SK-N-SH (cell line): ENCODE measurements around the gene ISX. TPM values are rescaled to one million over a fixed set of nuclear protein-coding genes. Genes with fewer than 3 reads are reported as not detected.

Experiments
- CTCF ChIA-PET: fragments of 300-600, 350-600 bp; formaldehyde crosslinking; extraction: SDS; loops from one replicate; lab custom pipeline; 2021; lab: Yijun Ruan, JAX
- POLR2A ChIA-PET: fragments of 350-600 bp; sonication (Branson Sonifier 250); formaldehyde crosslinking; extraction: SDS; loops from one replicate; lab custom pipeline; 2020; ENCODE audit warnings: antibody characterized with exemption, inconsistent platforms; lab: Yijun Ruan, JAX
- DNase-seq: peaks from one replicate; pipeline ENCODE4 v3.0.0; 2012
- H2AFZ ChIP-seq: fragments of 200-600 bp; sonication (generic); 2 replicates; pipeline ENCODE4 v1.8.1; 2016; ENCODE audit warnings: antibody characterized with exemption, mild to moderate bottlenecking, low read depth
- H3F3A ChIP-seq: fragments of 200-600 bp; sonication (generic); replicated peaks from 2 replicates; pipeline ENCODE3; 2016; ENCODE audit warnings: antibody characterized with exemption, mild to moderate bottlenecking; ENCODE audit not compliant: insufficient read depth
- H3K27ac ChIP-seq, 2 experiments: fragments of 200-500 bp in 1 of 2; fragments of 200-600 bp in 1 of 2; sonication (Bioruptor generic) in 1 of 2; sonication (generic), shearing (Covaris generic) in 1 of 2; 2 replicates each; pipeline versions ENCODE4 v1.5.1 to v1.6.1; 2014 to 2016; ENCODE audit warnings: low read depth in 2 of 2, inconsistent platforms in 1 of 2, low read length in 1 of 2, mild to moderate bottlenecking in 1 of 2, mixed read lengths in 1 of 2
- H3K27me3 ChIP-seq: fragments of 200-600 bp; sonication (generic), shearing (Covaris generic); 2 replicates; pipeline ENCODE4 v1.6.1; 2016; ENCODE audit warnings: mixed run types; ENCODE audit not compliant: insufficient read depth
- H3K36me3 ChIP-seq, 2 experiments: fragments of 200-500 bp in 1 of 2; fragments of 200-600 bp in 1 of 2; sonication (Bioruptor generic) in 1 of 2; sonication (generic) in 1 of 2; replicated peaks in 1 of 2; 2 replicates each; pipeline versions ENCODE3 to v1.5.1; 2014 to 2016; ENCODE audit warnings: low read length in 1 of 2, mild to moderate bottlenecking in 1 of 2; ENCODE audit not compliant: insufficient read depth in 2 of 2, control insufficient read depth in 1 of 2
- H3K4me1 ChIP-seq, 2 experiments: fragments of 200-500 bp in 1 of 2; fragments of 200-600 bp in 1 of 2; sonication (Bioruptor generic) in 1 of 2; sonication (generic), shearing (Covaris generic) in 1 of 2; 2 replicates each; pipeline versions ENCODE4 v1.5.1 to v1.6.1; 2014 to 2016; ENCODE audit warnings: low read depth in 1 of 2, low read length in 1 of 2, mixed run types in 1 of 2; ENCODE audit not compliant: insufficient read depth in 2 of 2, control insufficient read depth in 1 of 2
- H3K4me2 ChIP-seq: fragments of 200-600 bp; sonication (generic), shearing (Covaris generic); 2 replicates; pipeline ENCODE4 v1.6.1; 2017; ENCODE audit warnings: mixed run types
- H3K4me3 ChIP-seq, 2 experiments: fragments of 200-500 bp in 1 of 2; fragments of 200-600 bp in 1 of 2; sonication (Bioruptor generic) in 1 of 2; sonication (generic), shearing (Covaris generic) in 1 of 2; 2 replicates each; pipeline versions ENCODE4 v1.5.1 to v1.8.1; 2014 to 2016; ENCODE audit warnings: low read depth in 2 of 2, inconsistent platforms in 1 of 2, low read length in 1 of 2, mild to moderate bottlenecking in 1 of 2, mixed read lengths in 1 of 2, moderate library complexity in 1 of 2
- H3K79me2 ChIP-seq: fragments of 200-600 bp; sonication (generic); 2 replicates; pipeline ENCODE4 v1.8.1; 2017; ENCODE audit warnings: mild to moderate bottlenecking; ENCODE audit not compliant: insufficient read depth
- H3K9ac ChIP-seq: fragments of 200-600 bp; sonication (generic); 2 replicates; pipeline ENCODE4 v1.6.1; 2017; ENCODE audit warnings: mixed run types
- H3K9me2 ChIP-seq: fragments of 200-600 bp; sonication (generic); 2 replicates; pipeline ENCODE4 v1.6.1; 2017; ENCODE audit warnings: mixed run types
- H3K9me3 ChIP-seq: fragments of 200-600 bp; sonication (generic); 2 replicates; pipeline ENCODE4 v1.6.1; 2017; ENCODE audit warnings: mixed run types, mild to moderate bottlenecking, moderate library complexity
- H4K20me1 ChIP-seq: fragments of 200-600 bp; sonication (generic); 2 replicates; pipeline ENCODE4 v1.6.1; 2017; ENCODE audit warnings: mild to moderate bottlenecking, mixed run types; ENCODE audit not compliant: insufficient read depth
- CHD2 ChIP-seq: fragments of 150-350 bp; IDR thresholded peaks from 2 replicates; pipeline ENCODE4 v1.6.1; 2018; ENCODE audit warnings: low read length; ENCODE audit not compliant: partially characterized antibody
- ELF1 ChIP-seq: IDR thresholded peaks from 2 replicates; pipeline ENCODE4 v1.4.0; 2012
- EP300 ChIP-seq, 2 experiments: IDR thresholded peaks; 2 replicates each; pipeline versions ENCODE4 v1.4.0 to v1.6.1; 2012; ENCODE audit warnings: borderline replicate concordance in 1 of 2, low read depth in 1 of 2, low read length in 1 of 2
- FOXJ3 ChIP-seq: sonication (generic); formaldehyde crosslinking; IDR thresholded peaks from 2 replicates; pipeline ENCODE4 v1.5.1; 2020; ENCODE audit warnings: mild to moderate bottlenecking, missing genetic modification reagents
- MAX ChIP-seq: IDR thresholded peaks from 2 replicates; pipeline ENCODE4 v1.4.0; 2012; ENCODE audit warnings: low read depth
- MEF2A ChIP-seq: IDR thresholded peaks from 2 replicates; pipeline ENCODE4 v1.4.0; 2012; ENCODE audit warnings: low read depth, borderline replicate concordance
- NRF1 ChIP-seq: IDR thresholded peaks from 2 replicates; pipeline ENCODE4 v1.6.1; 2012; ENCODE audit warnings: low read depth, mild to moderate bottlenecking, low read length
- RAD21 ChIP-seq: IDR thresholded peaks from 2 replicates; pipeline ENCODE4 v1.6.1; 2012; ENCODE audit warnings: mild to moderate bottlenecking, low read length
- RCOR1 ChIP-seq: fragments of 150-350 bp; IDR thresholded peaks from 2 replicates; pipeline ENCODE4 v1.6.1; 2017; ENCODE audit warnings: antibody characterized with exemption, low read length
- RXRA ChIP-seq: IDR thresholded peaks from 2 replicates; pipeline ENCODE4 v1.4.0; 2012; ENCODE audit warnings: low read depth, mild to moderate bottlenecking, borderline replicate concordance
- SIN3A ChIP-seq: IDR thresholded peaks from 2 replicates; pipeline ENCODE4 v1.6.1; 2012; ENCODE audit warnings: low read depth, mild to moderate bottlenecking, low read length, moderate library complexity, borderline replicate concordance
- SMC3 ChIP-seq: IDR thresholded peaks from 2 replicates; pipeline ENCODE4 v1.6.1; 2012; ENCODE audit warnings: low read depth, low read length, improper control_type of control experiment
- TAF1 ChIP-seq: IDR thresholded peaks from 2 replicates; pipeline ENCODE4 v1.6.1; 2012; ENCODE audit warnings: low read depth, mild to moderate bottlenecking, low read length, moderate library complexity, borderline replicate concordance
- TCF12 ChIP-seq: IDR thresholded peaks from 2 replicates; pipeline ENCODE4 v1.4.0; 2012
- USF2 ChIP-seq: fragments of 150-350 bp; IDR thresholded peaks from 2 replicates; pipeline ENCODE4 v1.6.1; 2017; ENCODE audit warnings: antibody characterized with exemption, low read length, low read depth, borderline replicate concordance
- YY1 ChIP-seq: IDR thresholded peaks from 2 replicates; pipeline ENCODE4 v1.4.0; 2012; ENCODE audit warnings: low read depth, mild to moderate bottlenecking
- WGBS: methylation state at CpG from one replicate; pipeline ENCODE4 v1.1.6; 2017; ENCODE audit warnings: low lambda C conversion rate; 5-methylcytosine and 5-hydroxymethylcytosine counted together
- polyA plus RNA-seq, 3 experiments: library from polyadenylated mRNA; depleted of rRNA; stranded (reverse); fragments of >200 nt; gene quantifications; 2 replicates each; pipeline ENCODE4 v1.2.3, GENCODE V29; 2012
- TF ChIP-seq, protein P1 (sequence below): IDR thresholded peaks from 2 replicates; pipeline ENCODE4; 2012
- TF ChIP-seq, protein P2 (sequence below): fragments of 200-600 bp; sonication (generic); IDR thresholded peaks from 2 replicates; pipeline ENCODE4 v1.6.1; 2017; ENCODE audit warnings: antibody characterized with exemption, mild to moderate bottlenecking, moderate library complexity
- TF ChIP-seq, protein P3 (sequence below): IDR thresholded peaks from 2 replicates; pipeline ENCODE4 v1.4.0; 2012; ENCODE audit warnings: low read depth, borderline replicate concordance

Gene ISX
- polyA plus RNA-seq, 1 of the 3 experiments (the other 2 are of a cell fraction) = not detected

GRCh38 chr22:35074583-35074982 lies 8.6 kb downstream of the ISX start:
- DNase-seq = no peak
- no peaks in the 10 kb centered on the region for H3K79me2 ChIP-seq
- no peaks in the 10 kb centered on the region for H3K36me3 ChIP-seq
- no peak overlapping the region for H3K4me3 ChIP-seq
- H2AFZ ChIP-seq = no peak overlapping the region
- 26% methylated on average over 4 of the region's 4 CpGs for WGBS
- CTCF ChIA-PET = no interaction called here
- no peak overlapping the region for H3K27ac ChIP-seq
- no peak overlapping the region for H3K9ac ChIP-seq
- H4K20me1 ChIP-seq = no peaks in the 10 kb centered on the region
- H3K27me3 ChIP-seq = no peaks in the 10 kb centered on the region
- no peaks in the 10 kb centered on the region for H3F3A ChIP-seq
- no peak for TF ChIP-seq YY1
- TF ChIP-seq TCF12 = no peak
- TF ChIP-seq NRF1 = no peak
- TF ChIP-seq, protein P1, sequence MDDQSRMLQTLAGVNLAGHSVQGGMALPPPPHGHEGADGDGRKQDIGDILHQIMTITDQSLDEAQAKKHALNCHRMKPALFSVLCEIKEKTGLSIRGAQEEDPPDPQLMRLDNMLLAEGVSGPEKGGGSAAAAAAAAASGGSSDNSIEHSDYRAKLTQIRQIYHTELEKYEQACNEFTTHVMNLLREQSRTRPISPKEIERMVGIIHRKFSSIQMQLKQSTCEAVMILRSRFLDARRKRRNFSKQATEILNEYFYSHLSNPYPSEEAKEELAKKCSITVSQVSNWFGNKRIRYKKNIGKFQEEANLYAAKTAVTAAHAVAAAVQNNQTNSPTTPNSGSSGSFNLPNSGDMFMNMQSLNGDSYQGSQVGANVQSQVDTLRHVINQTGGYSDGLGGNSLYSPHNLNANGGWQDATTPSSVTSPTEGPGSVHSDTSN = no peak
- no peak for TF ChIP-seq ELF1
- TF ChIP-seq MEF2A = no peak
- no peak for TF ChIP-seq FOXJ3
- TF ChIP-seq EP300 (IDR thresholded peaks at IDR 0.05; ENCODE audit: borderline replicate concordance in 1 of 2, low read depth in 1 of 2, low read length in 1 of 2) = no peak
- TF ChIP-seq SIN3A = no peak
- TF ChIP-seq, protein P2, sequence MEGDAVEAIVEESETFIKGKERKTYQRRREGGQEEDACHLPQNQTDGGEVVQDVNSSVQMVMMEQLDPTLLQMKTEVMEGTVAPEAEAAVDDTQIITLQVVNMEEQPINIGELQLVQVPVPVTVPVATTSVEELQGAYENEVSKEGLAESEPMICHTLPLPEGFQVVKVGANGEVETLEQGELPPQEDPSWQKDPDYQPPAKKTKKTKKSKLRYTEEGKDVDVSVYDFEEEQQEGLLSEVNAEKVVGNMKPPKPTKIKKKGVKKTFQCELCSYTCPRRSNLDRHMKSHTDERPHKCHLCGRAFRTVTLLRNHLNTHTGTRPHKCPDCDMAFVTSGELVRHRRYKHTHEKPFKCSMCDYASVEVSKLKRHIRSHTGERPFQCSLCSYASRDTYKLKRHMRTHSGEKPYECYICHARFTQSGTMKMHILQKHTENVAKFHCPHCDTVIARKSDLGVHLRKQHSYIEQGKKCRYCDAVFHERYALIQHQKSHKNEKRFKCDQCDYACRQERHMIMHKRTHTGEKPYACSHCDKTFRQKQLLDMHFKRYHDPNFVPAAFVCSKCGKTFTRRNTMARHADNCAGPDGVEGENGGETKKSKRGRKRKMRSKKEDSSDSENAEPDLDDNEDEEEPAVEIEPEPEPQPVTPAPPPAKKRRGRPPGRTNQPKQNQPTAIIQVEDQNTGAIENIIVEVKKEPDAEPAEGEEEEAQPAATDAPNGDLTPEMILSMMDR = no peak
- TF ChIP-seq USF2 = no peak
- no peak for TF ChIP-seq CHD2
- no peak for TF ChIP-seq RAD21
- TF ChIP-seq RCOR1 = no peak
- TF ChIP-seq RXRA = no peak
- TF ChIP-seq, protein P3, sequence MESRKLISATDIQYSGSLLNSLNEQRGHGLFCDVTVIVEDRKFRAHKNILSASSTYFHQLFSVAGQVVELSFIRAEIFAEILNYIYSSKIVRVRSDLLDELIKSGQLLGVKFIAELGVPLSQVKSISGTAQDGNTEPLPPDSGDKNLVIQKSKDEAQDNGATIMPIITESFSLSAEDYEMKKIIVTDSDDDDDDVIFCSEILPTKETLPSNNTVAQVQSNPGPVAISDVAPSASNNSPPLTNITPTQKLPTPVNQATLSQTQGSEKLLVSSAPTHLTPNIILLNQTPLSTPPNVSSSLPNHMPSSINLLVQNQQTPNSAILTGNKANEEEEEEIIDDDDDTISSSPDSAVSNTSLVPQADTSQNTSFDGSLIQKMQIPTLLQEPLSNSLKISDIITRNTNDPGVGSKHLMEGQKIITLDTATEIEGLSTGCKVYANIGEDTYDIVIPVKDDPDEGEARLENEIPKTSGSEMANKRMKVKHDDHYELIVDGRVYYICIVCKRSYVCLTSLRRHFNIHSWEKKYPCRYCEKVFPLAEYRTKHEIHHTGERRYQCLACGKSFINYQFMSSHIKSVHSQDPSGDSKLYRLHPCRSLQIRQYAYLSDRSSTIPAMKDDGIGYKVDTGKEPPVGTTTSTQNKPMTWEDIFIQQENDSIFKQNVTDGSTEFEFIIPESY = no peak
- TF ChIP-seq TAF1 = no peak
- TF ChIP-seq MAX = no peak
- TF ChIP-seq SMC3 = no peak
- POLR2A ChIA-PET = no interaction called here
- H3K4me1 ChIP-seq = no peaks in the 10 kb centered on the region
- H3K9me2 ChIP-seq = no peaks in the 10 kb centered on the region
- no peak overlapping the region for H3K4me2 ChIP-seq
- no peaks in the 10 kb centered on the region for H3K9me3 ChIP-seq
